ENCODE data around the gene LSM2.

Gene LSM2

GRCh38 chr6:31799781-31800180 is 7.0 kb downstream of the LSM2 start:
- no peak overlapping the region for H3K27ac ChIP-seq (ENCODE audit: low read length)
- peaks cover 11% of the 10 kb centered on the region for H3F3A ChIP-seq (ENCODE audit: insufficient read depth, low read length)
- no peaks in the 10 kb centered on the region for H3K9me3 ChIP-seq (replicated peaks; ENCODE audit: insufficient read depth, low read length)
- H3K9ac ChIP-seq (ENCODE audit: low read length), result no peak overlapping the region
- no peaks in the 10 kb centered on the region for H3K4me1 ChIP-seq (ENCODE audit: low read length)
- no peak overlapping the region for H2AFZ ChIP-seq (ENCODE audit: low read length)
- no peaks in the 10 kb centered on the region for H3K27me3 ChIP-seq (replicated peaks; ENCODE audit: insufficient read depth, low read length)
- no peak overlapping the region for H3K4me3 ChIP-seq (ENCODE audit: low read length)
- H3K79me2 ChIP-seq (ENCODE audit: low read length), result peaks cover 29% of the 10 kb centered on the region
- DNase-seq, result no peak
- no peak overlapping the region for H3K4me2 ChIP-seq (ENCODE audit: low read depth, low read length)
- no peaks in the 10 kb centered on the region for H3K36me3 ChIP-seq (replicated peaks; ENCODE audit: insufficient read depth, low read length)
- H4K20me1 ChIP-seq (ENCODE audit: insufficient read depth, low read length), result no peaks in the 10 kb centered on the region
- H3K9me2 ChIP-seq (replicated peaks; ENCODE audit: insufficient read depth, low read length), result no peaks in the 10 kb centered on the region
- TF ChIP-seq EZH2phosphoT487 (IDR thresholded peaks at IDR 0.05; ENCODE audit: low read length) (no peak), EZH2 (optimal IDR thresholded peaks at IDR 0.05; ENCODE audit: low read depth, low read length) (no peak)
- TF ChIP-seq, protein P1, sequence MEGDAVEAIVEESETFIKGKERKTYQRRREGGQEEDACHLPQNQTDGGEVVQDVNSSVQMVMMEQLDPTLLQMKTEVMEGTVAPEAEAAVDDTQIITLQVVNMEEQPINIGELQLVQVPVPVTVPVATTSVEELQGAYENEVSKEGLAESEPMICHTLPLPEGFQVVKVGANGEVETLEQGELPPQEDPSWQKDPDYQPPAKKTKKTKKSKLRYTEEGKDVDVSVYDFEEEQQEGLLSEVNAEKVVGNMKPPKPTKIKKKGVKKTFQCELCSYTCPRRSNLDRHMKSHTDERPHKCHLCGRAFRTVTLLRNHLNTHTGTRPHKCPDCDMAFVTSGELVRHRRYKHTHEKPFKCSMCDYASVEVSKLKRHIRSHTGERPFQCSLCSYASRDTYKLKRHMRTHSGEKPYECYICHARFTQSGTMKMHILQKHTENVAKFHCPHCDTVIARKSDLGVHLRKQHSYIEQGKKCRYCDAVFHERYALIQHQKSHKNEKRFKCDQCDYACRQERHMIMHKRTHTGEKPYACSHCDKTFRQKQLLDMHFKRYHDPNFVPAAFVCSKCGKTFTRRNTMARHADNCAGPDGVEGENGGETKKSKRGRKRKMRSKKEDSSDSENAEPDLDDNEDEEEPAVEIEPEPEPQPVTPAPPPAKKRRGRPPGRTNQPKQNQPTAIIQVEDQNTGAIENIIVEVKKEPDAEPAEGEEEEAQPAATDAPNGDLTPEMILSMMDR (IDR thresholded peaks at IDR 0.05; ENCODE audit: low read length), result no peak

- TF ChIP-seq, protein P1 (IDR thresholded peaks at IDR 0.05; ENCODE audit: low read length), result no peak
- TF ChIP-seq EZH2phosphoT487 (IDR thresholded peaks at IDR 0.05; ENCODE audit: low read length), result no peak
- no peak for TF ChIP-seq EZH2 (optimal IDR thresholded peaks at IDR 0.05; ENCODE audit: low read depth, low read length)
- no peak for DNase-seq
- peaks cover 7% of the 10 kb centered on the region for H3K4me1 ChIP-seq (ENCODE audit: low read length)
- no peak overlapping the region for H3K9ac ChIP-seq (ENCODE audit: low read length)
- no peaks in the 10 kb centered on the region for H4K20me1 ChIP-seq (ENCODE audit: insufficient read depth, low read length)
- H3F3A ChIP-seq (ENCODE audit: insufficient read depth, low read length), result peaks cover 16% of the 10 kb centered on the region
- H3K9me3 ChIP-seq (replicated peaks; ENCODE audit: insufficient read depth, low read length), result no peaks in the 10 kb centered on the region
- H3K4me3 ChIP-seq (ENCODE audit: low read length), result no peak overlapping the region
- H3K27ac ChIP-seq (ENCODE audit: low read length), result no peak overlapping the region
- H3K79me2 ChIP-seq (ENCODE audit: low read length), result peaks cover 34% of the 10 kb centered on the region
- no peaks in the 10 kb centered on the region for H3K36me3 ChIP-seq (replicated peaks; ENCODE audit: insufficient read depth, low read length)
- no peaks in the 10 kb centered on the region for H3K27me3 ChIP-seq (replicated peaks; ENCODE audit: insufficient read depth, low read length)
- H3K4me2 ChIP-seq (ENCODE audit: low read depth, low read length), result no peak overlapping the region
- no peaks in the 10 kb centered on the region for H3K9me2 ChIP-seq (replicated peaks; ENCODE audit: insufficient read depth, low read length)
- H2AFZ ChIP-seq (ENCODE audit: low read length), result no peak overlapping the region
Observed at GRCh38 chr6:31797588-31797987, 9.2 kb downstream of the LSM2 start.

GRCh38 chr6:31796993-31797385 is 9.8 kb downstream of the LSM2 start:
- no peaks in the 10 kb centered on the region for H3K9me2 ChIP-seq (replicated peaks; ENCODE audit: insufficient read depth, low read length)
- peaks cover 40% of the 10 kb centered on the region for H3K79me2 ChIP-seq (ENCODE audit: low read length)
- peaks cover 7% of the 10 kb centered on the region for H3K4me1 ChIP-seq (ENCODE audit: low read length)
- no peaks in the 10 kb centered on the region for H4K20me1 ChIP-seq (ENCODE audit: insufficient read depth, low read length)
- DNase-seq, result no peak
- H3K4me2 ChIP-seq (ENCODE audit: low read depth, low read length), result no peak overlapping the region
- H3F3A ChIP-seq (ENCODE audit: insufficient read depth, low read length), result peaks cover 21% of the 10 kb centered on the region
- TF ChIP-seq, protein P1 (IDR thresholded peaks at IDR 0.05; ENCODE audit: low read length), result no peak
- TF ChIP-seq EZH2phosphoT487 (IDR thresholded peaks at IDR 0.05; ENCODE audit: low read length), result no peak
- TF ChIP-seq EZH2 (optimal IDR thresholded peaks at IDR 0.05; ENCODE audit: low read depth, low read length), result no peak
- no peak overlapping the region for H3K4me3 ChIP-seq (ENCODE audit: low read length)
- H2AFZ ChIP-seq (ENCODE audit: low read length), result no peak overlapping the region
- H3K9ac ChIP-seq (ENCODE audit: low read length), result no peak overlapping the region
- H3K36me3 ChIP-seq (replicated peaks; ENCODE audit: insufficient read depth, low read length), result no peaks in the 10 kb centered on the region
- H3K9me3 ChIP-seq (replicated peaks; ENCODE audit: insufficient read depth, low read length), result no peaks in the 10 kb centered on the region
- H3K27me3 ChIP-seq (replicated peaks; ENCODE audit: insufficient read depth, low read length), result no peaks in the 10 kb centered on the region
- H3K27ac ChIP-seq (ENCODE audit: low read length), result peak overlapping the region; percentile 5; the same call in 1 of the 2 replicates
